Measurements from ENCODE around the gene CTR9. TPM values are rescaled to one million over a fixed set of nuclear protein-coding genes. Genes with fewer than 3 reads are reported as not detected.

CTR9 gene
- total RNA-seq, 1 donor from 2014 or later: 39.8 TPM

GRCh38 chr11:10763766-10764165, 12.7 kb downstream of the CTR9 start:
- Mint-ChIP-seq H3K27me3 (ENCODE audit: low read depth) (no peaks in the 10 kb centered on the region), H3K9me3 (no peaks in the 10 kb centered on the region), H3K27ac (ENCODE audit: unreplicated experiment) (no peak overlapping the region), H3K36me3 (ENCODE audit: low read depth) (peaks cover 15% of the 10 kb centered on the region), H3K4me3 (no peak overlapping the region), H3K4me1 (no peaks in the 10 kb centered on the region)
- no peak for TF ChIP-seq CTCF (conservative IDR thresholded peaks at IDR 0.05)
- no peak for DNase-seq (ENCODE audit: low read depth, low spot score)

- H3K4me1 Mint-ChIP-seq: no peaks in the 10 kb centered on the region
- no peak for TF ChIP-seq CTCF (conservative IDR thresholded peaks at IDR 0.05)
- H3K27ac Mint-ChIP-seq (ENCODE audit: unreplicated experiment): no peak overlapping the region
- DNase-seq (ENCODE audit: low read depth, low spot score): no peak
- H3K27me3 Mint-ChIP-seq (ENCODE audit: low read depth): no peaks in the 10 kb centered on the region
- no peaks in the 10 kb centered on the region for H3K9me3 Mint-ChIP-seq
- no peak overlapping the region for H3K4me3 Mint-ChIP-seq
- H3K36me3 Mint-ChIP-seq (ENCODE audit: low read depth): peaks cover 15% of the 10 kb centered on the region
These were observed 13.4 kb downstream of the CTR9 start for GRCh38 chr11:10764412-10764811.

GRCh38 chr11:10770626-10771254, 19.7 kb downstream of the CTR9 start:
- Mint-ChIP-seq H3K27ac (ENCODE audit: unreplicated experiment) (no peak overlapping the region), H3K36me3 (ENCODE audit: low read depth) (peaks cover 7% of the 10 kb centered on the region), H3K4me1 (no peaks in the 10 kb centered on the region), H3K9me3 (no peaks in the 10 kb centered on the region), H3K4me3 (no peak overlapping the region), H3K27me3 (ENCODE audit: low read depth) (no peaks in the 10 kb centered on the region)
- peak; percentile 39 for DNase-seq (ENCODE audit: low read depth, low spot score)
- peak; percentile 80 for TF ChIP-seq CTCF (conservative IDR thresholded peaks at IDR 0.05)

- Mint-ChIP-seq H3K27ac (ENCODE audit: unreplicated experiment) (no peak overlapping the region), H3K27me3 (ENCODE audit: low read depth) (no peaks in the 10 kb centered on the region), H3K4me3 (no peak overlapping the region), H3K36me3 (ENCODE audit: low read depth) (peaks cover 8% of the 10 kb centered on the region), H3K4me1 (no peaks in the 10 kb centered on the region), H3K9me3 (no peaks in the 10 kb centered on the region)
- no peak for DNase-seq (ENCODE audit: low read depth, low spot score)
- TF ChIP-seq CTCF (conservative IDR thresholded peaks at IDR 0.05): no peak
These were observed 20.4 kb downstream of the CTR9 start for GRCh38 chr11:10771457-10771856.

- H3K27ac Mint-ChIP-seq (ENCODE audit: unreplicated experiment): no peak overlapping the region
- no peak overlapping the region for H3K4me3 Mint-ChIP-seq
- H3K36me3 Mint-ChIP-seq (ENCODE audit: low read depth): peaks cover 16% of the 10 kb centered on the region
- H3K27me3 Mint-ChIP-seq (ENCODE audit: low read depth): no peaks in the 10 kb centered on the region
- TF ChIP-seq CTCF (conservative IDR thresholded peaks at IDR 0.05): no peak
- no peaks in the 10 kb centered on the region for H3K9me3 Mint-ChIP-seq
- no peaks in the 10 kb centered on the region for H3K4me1 Mint-ChIP-seq
- no peak for DNase-seq (ENCODE audit: low read depth, low spot score)
These were observed 23.8 kb downstream of the CTR9 start for GRCh38 chr11:10774811-10775210.

Data from neural crest cell (in vitro differentiated cells).